Hepatocyte (in vitro differentiated cells): Measurements from ENCODE around the gene CD44.

Experiments used
- EZH2 ChIP-seq: fragments of 200-600 bp; sonication (generic); IDR thresholded peaks from 2 replicates; pipeline ENCODE4 v1.6.1; 2016; ENCODE audit warnings: antibody characterized with exemption, mild to moderate bottlenecking, borderline replicate concordance
- EZH2phosphoT487 ChIP-seq: fragments of 200-600 bp; sonication (generic); IDR thresholded peaks from one replicate; pipeline ENCODE4 v1.6.1; 2018; ENCODE audit warnings: antibody characterized with exemption, mild to moderate bottlenecking, low read depth, moderate library complexity; ENCODE audit not compliant: unreplicated experiment, severe bottlenecking
- TF ChIP-seq, protein P1 (sequence below): fragments of 200-600 bp; sonication (generic); IDR thresholded peaks from 2 replicates; pipeline ENCODE4 v1.5.1; 2016; ENCODE audit warnings: antibody characterized with exemption, mild to moderate bottlenecking; ENCODE audit not compliant: poor library complexity

DNA sequence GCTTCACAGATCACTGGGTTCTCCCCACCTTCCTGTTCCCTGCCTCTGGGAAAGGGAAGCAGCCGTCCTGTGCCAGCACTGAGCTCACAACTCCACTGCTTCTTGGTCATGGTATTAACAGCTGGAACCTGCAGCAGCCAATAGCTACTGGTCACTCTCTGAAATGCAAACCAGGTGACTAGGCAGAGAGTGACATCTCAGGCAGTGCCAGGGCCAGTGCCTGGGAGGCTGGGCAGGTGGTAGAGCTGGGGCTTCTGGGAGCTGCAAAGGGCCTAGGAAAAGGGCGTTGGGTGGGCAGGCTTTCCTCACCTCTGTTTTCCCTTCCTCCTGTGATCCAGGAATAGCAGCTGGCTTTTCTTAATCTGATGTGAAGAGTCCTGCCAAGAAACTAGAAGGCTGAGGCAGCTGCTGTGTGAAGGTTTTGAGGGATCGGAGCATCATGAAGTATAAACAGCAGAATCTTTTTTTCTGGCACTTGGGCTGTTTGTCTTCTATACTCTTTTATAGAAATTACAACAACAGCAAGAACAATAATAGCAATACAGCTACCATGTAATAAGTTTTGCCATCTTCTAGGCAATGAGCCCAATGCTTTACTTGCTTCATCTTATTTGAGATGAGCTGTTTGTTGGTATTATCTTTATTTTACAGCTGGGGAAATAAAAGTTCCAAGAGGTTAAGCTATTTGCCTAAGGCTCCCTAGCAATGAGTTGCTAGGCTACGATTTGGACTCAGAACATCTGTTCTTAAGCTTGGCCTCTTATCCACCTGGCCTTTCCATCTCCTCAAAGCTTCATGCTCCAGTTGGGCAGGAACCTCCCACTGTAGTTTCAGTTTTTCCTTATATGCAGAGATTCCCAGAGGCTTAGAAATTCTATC is 22.0 kb upstream of the CD44 start:
- TF ChIP-seq EZH2 (no peak), EZH2phosphoT487 (no peak)
- TF ChIP-seq, protein P1, sequence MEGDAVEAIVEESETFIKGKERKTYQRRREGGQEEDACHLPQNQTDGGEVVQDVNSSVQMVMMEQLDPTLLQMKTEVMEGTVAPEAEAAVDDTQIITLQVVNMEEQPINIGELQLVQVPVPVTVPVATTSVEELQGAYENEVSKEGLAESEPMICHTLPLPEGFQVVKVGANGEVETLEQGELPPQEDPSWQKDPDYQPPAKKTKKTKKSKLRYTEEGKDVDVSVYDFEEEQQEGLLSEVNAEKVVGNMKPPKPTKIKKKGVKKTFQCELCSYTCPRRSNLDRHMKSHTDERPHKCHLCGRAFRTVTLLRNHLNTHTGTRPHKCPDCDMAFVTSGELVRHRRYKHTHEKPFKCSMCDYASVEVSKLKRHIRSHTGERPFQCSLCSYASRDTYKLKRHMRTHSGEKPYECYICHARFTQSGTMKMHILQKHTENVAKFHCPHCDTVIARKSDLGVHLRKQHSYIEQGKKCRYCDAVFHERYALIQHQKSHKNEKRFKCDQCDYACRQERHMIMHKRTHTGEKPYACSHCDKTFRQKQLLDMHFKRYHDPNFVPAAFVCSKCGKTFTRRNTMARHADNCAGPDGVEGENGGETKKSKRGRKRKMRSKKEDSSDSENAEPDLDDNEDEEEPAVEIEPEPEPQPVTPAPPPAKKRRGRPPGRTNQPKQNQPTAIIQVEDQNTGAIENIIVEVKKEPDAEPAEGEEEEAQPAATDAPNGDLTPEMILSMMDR: no peak
